Measurements from ENCODE around the gene TLE2.
A peak's percentile ranks its signal among the peaks of the same experiment; 100 is the strongest.

Gene TLE2

DNA sequence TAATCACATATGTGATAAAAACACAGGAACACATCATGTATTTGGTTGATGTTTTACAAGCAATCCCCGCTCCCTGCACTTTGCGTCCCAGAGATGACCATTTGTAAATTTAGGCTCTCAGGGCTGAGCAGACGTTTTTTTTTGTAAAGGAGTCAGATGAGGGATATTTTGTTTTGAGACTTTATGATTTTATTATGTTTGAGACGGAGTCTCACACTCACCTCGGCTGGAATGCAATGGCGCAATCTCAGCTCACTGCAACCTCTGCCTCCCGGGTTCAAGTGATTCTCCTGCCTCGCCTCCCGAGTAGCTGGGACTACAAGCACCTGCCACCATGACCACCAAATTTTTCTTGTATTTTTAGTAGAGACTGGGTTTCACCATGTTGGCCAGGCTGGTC lies 50.3 kb downstream of the TLE2 start:
- 96% methylated on average over 7 of the region's 9 CpGs for WGBS (ENCODE audit: insufficient coverage)
- CTCF ChIA-PET, result no interaction called here
- POLR2A ChIA-PET, result no interaction called here

GRCh38 chr19:2978166-2978767 lies 50.8 kb downstream of the TLE2 start:
- Histone ChIP-seq H3K36me3 (ENCODE audit: control insufficient read depth in 4 of 4, insufficient read depth in 4 of 4, low read length in 3 of 4) (no peaks in the 10 kb centered on the region), H3K4me3 (ENCODE audit: control insufficient read depth in 1 of 7, extremely low read depth in 1 of 7, insufficient read depth in 4 of 7, low read depth in 2 of 7, low read length in 6 of 7) (no peak overlapping the region), H3K4me1 (ENCODE audit: control extremely low read depth in 1 of 4, control insufficient read depth in 4 of 4, insufficient read depth in 4 of 4, low read length in 3 of 4) (peaks cover 4 to 36% (median 28%) of the 10 kb centered on the region in 4 experiments), H3K27ac (ENCODE audit: insufficient read depth in 1 of 2, low read depth in 1 of 2, low read length in 2 of 2, poor library complexity in 1 of 2, severe bottlenecking in 2 of 2) (no peak overlapping the region), H3K27me3 (replicated peaks in 2 of 5; ENCODE audit: control insufficient read depth in 4 of 5, insufficient read depth in 5 of 5, low read length in 4 of 5) (peaks cover 0 to 4% (median 0%) of the 10 kb centered on the region in 5 experiments), H3K9me3 (ENCODE audit: control extremely low read depth in 1 of 5, control insufficient read depth in 4 of 5, insufficient read depth in 2 of 5, low read depth in 1 of 5, low read length in 4 of 5) (no peaks in the 10 kb centered on the region)
- WGBS (ENCODE audit: insufficient coverage), result 92% methylated on average over 10 of the region's 11 CpGs
- ChIA-PET CTCF (no interaction called here), POLR2A (no interaction called here)
- DNase-seq, result no peak

More for the DNA sequence above, 50.3 kb downstream of the TLE2 start:
- Histone ChIP-seq H3K27me3 (replicated peaks in 2 of 5; ENCODE audit: control insufficient read depth in 4 of 5, insufficient read depth in 5 of 5, low read length in 4 of 5) (peaks cover 0 to 4% (median 0%) of the 10 kb centered on the region in 5 experiments), H3K9me3 (ENCODE audit: control extremely low read depth in 1 of 5, control insufficient read depth in 4 of 5, insufficient read depth in 2 of 5, low read depth in 1 of 5, low read length in 4 of 5) (no peaks in the 10 kb centered on the region), H3K27ac (ENCODE audit: insufficient read depth in 1 of 2, low read depth in 1 of 2, low read length in 2 of 2, poor library complexity in 1 of 2, severe bottlenecking in 2 of 2) (no peak overlapping the region), H3K4me3 (ENCODE audit: control insufficient read depth in 1 of 7, extremely low read depth in 1 of 7, insufficient read depth in 4 of 7, low read depth in 2 of 7, low read length in 6 of 7) (no peak overlapping the region), H3K4me1 (ENCODE audit: control extremely low read depth in 1 of 4, control insufficient read depth in 4 of 4, insufficient read depth in 4 of 4, low read length in 3 of 4) (peaks cover 4 to 41% (median 30%) of the 10 kb centered on the region in 4 experiments), H3K36me3 (ENCODE audit: control insufficient read depth in 4 of 4, insufficient read depth in 4 of 4, low read length in 3 of 4) (no peaks in the 10 kb centered on the region)
- DNase-seq, result no peak

DNA sequence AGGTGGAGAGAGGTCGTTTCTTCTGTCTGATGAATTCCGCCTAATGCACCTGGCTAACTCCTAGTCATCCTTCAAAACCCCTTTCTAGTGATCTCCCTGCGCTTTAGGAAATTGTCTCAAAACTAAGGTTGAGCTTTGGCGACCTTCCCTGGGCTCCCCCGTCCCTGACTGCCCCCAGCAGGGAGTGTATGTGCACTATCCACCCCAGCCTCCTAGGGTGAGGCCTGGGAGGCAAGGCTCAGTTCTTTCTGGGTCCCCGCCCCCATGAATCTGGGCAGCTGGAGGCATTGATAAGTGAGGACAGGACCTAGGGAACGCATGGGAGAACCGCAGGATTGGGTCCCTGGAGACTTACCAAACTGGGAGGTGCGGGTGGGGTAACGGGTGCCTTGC lies 51.3 kb downstream of the TLE2 start:
- CTCF ChIA-PET, result no interaction called here
- peaks cover 4 to 30% (median 25%) of the 10 kb centered on the region in 4 experiments for H3K4me1 ChIP-seq (ENCODE audit: control extremely low read depth in 1 of 4, control insufficient read depth in 4 of 4, insufficient read depth in 4 of 4, low read length in 3 of 4)
- H3K9me3 ChIP-seq (ENCODE audit: control extremely low read depth in 1 of 5, control insufficient read depth in 4 of 5, insufficient read depth in 2 of 5, low read depth in 1 of 5, low read length in 4 of 5), result no peaks in the 10 kb centered on the region
- no peak for DNase-seq
- no peak overlapping the region for H3K27ac ChIP-seq (ENCODE audit: insufficient read depth in 1 of 2, low read depth in 1 of 2, low read length in 2 of 2, poor library complexity in 1 of 2, severe bottlenecking in 2 of 2)
- H3K4me3 ChIP-seq (ENCODE audit: control insufficient read depth in 1 of 7, extremely low read depth in 1 of 7, insufficient read depth in 4 of 7, low read depth in 2 of 7, low read length in 6 of 7), result peak overlapping the region in 1 of 7 experiments; percentile 45
- H3K36me3 ChIP-seq (ENCODE audit: control insufficient read depth in 4 of 4, insufficient read depth in 4 of 4, low read length in 3 of 4), result no peaks in the 10 kb centered on the region
- POLR2A ChIA-PET, result no interaction called here
- H3K27me3 ChIP-seq (replicated peaks in 2 of 5; ENCODE audit: control insufficient read depth in 4 of 5, insufficient read depth in 5 of 5, low read length in 4 of 5), result peaks cover 0 to 4% (median 0%) of the 10 kb centered on the region in 5 experiments
- WGBS (ENCODE audit: insufficient coverage), result 67% methylated on average over 9 of the region's 10 CpGs

- no peaks in the 10 kb centered on the region for H3K9me3 ChIP-seq (ENCODE audit: control extremely low read depth in 1 of 5, control insufficient read depth in 4 of 5, insufficient read depth in 2 of 5, low read depth in 1 of 5, low read length in 4 of 5)
- H3K4me1 ChIP-seq (ENCODE audit: control extremely low read depth in 1 of 4, control insufficient read depth in 4 of 4, insufficient read depth in 4 of 4, low read length in 3 of 4), result peaks cover 4 to 27% (median 24%) of the 10 kb centered on the region in 4 experiments
- under 1% methylated on average over 41 of the region's 51 CpGs for WGBS (ENCODE audit: insufficient coverage)
- peak within 1 kb of the TSS in 6 of 7 experiments; percentile 46 to 80 (median 65) for H3K4me3 ChIP-seq (ENCODE audit: control insufficient read depth in 1 of 7, extremely low read depth in 1 of 7, insufficient read depth in 4 of 7, low read depth in 2 of 7, low read length in 6 of 7)
- no peaks in the 10 kb centered on the region for H3K36me3 ChIP-seq (ENCODE audit: control insufficient read depth in 4 of 4, insufficient read depth in 4 of 4, low read length in 3 of 4)
- POLR2A ChIA-PET, result interaction anchor here (0.6 kb wide), 1 partner anchor 185 kb away, joined by 3 read pairs; no protein-coding TSS in a partner anchor
- DNase-seq, result peak; percentile 92 to 94 (median 94)
- CTCF ChIA-PET, result interaction anchor here (1.9 kb wide), 1 partner anchor 9 kb away, joined by 6 read pairs; no protein-coding TSS in a partner anchor
- peak within 1 kb of the TSS in 1 of 2 experiments; percentile 34 for H3K27ac ChIP-seq (ENCODE audit: insufficient read depth in 1 of 2, low read depth in 1 of 2, low read length in 2 of 2, poor library complexity in 1 of 2, severe bottlenecking in 2 of 2)
- peaks cover 0 to 4% (median 0%) of the 10 kb centered on the region in 5 experiments for H3K27me3 ChIP-seq (replicated peaks in 2 of 5; ENCODE audit: control insufficient read depth in 4 of 5, insufficient read depth in 5 of 5, low read length in 4 of 5)
Measured at GRCh38 chr19:2977001-2977745, 51.9 kb downstream of the TLE2 start, which contains the start of gene TLE6. TSS of gene TLE6 (plus strand) at chr19:2977564. CDS start at chr19:2978234, 670 bp downstream.

- WGBS (ENCODE audit: insufficient coverage), result 10% methylated on average over 7 of the region's 15 CpGs
- H3K27ac ChIP-seq (ENCODE audit: insufficient read depth in 1 of 2, low read depth in 1 of 2, low read length in 2 of 2, poor library complexity in 1 of 2, severe bottlenecking in 2 of 2), result peak overlapping the region in 1 of 2 experiments; percentile 34
- no peaks in the 10 kb centered on the region for H3K36me3 ChIP-seq (ENCODE audit: control insufficient read depth in 4 of 4, insufficient read depth in 4 of 4, low read length in 3 of 4)
- peaks cover 0 to 4% (median 0%) of the 10 kb centered on the region in 5 experiments for H3K27me3 ChIP-seq (replicated peaks in 2 of 5; ENCODE audit: control insufficient read depth in 4 of 5, insufficient read depth in 5 of 5, low read length in 4 of 5)
- peaks cover 4 to 32% (median 29%) of the 10 kb centered on the region in 4 experiments for H3K4me1 ChIP-seq (ENCODE audit: control extremely low read depth in 1 of 4, control insufficient read depth in 4 of 4, insufficient read depth in 4 of 4, low read length in 3 of 4)
- H3K9me3 ChIP-seq (ENCODE audit: control extremely low read depth in 1 of 5, control insufficient read depth in 4 of 5, insufficient read depth in 2 of 5, low read depth in 1 of 5, low read length in 4 of 5), result no peaks in the 10 kb centered on the region
- ChIA-PET CTCF (interaction anchor here (1.9 kb wide), 1 partner anchor 10 kb away, joined by 6 read pairs; no protein-coding TSS in a partner anchor), POLR2A (interaction anchor here (0.6 kb wide), 1 partner anchor 186 kb away, joined by 3 read pairs; no protein-coding TSS in a partner anchor)
- H3K4me3 ChIP-seq (ENCODE audit: control insufficient read depth in 1 of 7, extremely low read depth in 1 of 7, insufficient read depth in 4 of 7, low read depth in 2 of 7, low read length in 6 of 7), result peak overlapping the region in 6 of 7 experiments; percentile 46 to 80 (median 65)
- DNase-seq, result no peak
Measured at GRCh38 chr19:2976609-2977000, 52.5 kb downstream of the TLE2 start.

DNA sequence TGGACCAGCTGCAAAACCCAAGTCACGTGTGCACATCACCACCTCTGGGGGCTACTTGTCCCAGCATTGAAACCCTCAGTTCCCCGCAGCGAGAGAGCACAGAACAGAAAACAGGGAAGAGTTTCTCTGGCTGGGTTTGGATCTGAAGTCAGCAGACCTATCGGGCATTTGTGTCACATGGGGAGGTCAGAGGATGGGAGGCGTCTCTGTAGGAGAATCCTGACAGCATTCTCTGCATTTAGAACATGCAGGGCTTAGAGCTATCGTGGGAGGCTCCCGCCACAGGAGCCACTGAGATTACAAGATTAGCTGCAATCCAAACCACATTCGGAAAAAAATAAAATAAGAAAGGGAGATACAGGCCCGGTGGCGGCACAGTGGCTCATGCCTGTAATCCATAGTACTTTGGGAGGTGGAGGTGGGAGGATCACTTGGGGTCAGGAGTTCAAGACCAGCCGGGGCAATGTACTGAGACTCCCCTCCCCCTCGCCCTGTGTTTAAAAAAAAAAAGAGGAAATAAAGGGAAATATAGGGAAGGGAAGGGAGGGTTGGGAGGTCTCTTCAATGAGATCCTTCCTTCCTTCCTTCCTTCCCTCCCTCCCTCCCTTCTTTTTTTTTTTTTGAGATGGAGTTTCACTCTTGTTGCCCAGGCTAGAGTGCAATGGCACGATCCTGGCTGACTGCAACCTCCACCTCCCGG lies 54.6 kb downstream of the TLE2 start:
- Histone ChIP-seq H3K4me1 (ENCODE audit: control extremely low read depth in 1 of 4, control insufficient read depth in 4 of 4, insufficient read depth in 4 of 4, low read length in 3 of 4) (peaks cover 4 to 33% (median 30%) of the 10 kb centered on the region in 4 experiments), H3K27ac (ENCODE audit: insufficient read depth in 1 of 2, low read depth in 1 of 2, low read length in 2 of 2, poor library complexity in 1 of 2, severe bottlenecking in 2 of 2) (no peak overlapping the region), H3K9me3 (ENCODE audit: control extremely low read depth in 1 of 5, control insufficient read depth in 4 of 5, insufficient read depth in 2 of 5, low read depth in 1 of 5, low read length in 4 of 5) (no peaks in the 10 kb centered on the region), H3K36me3 (ENCODE audit: control insufficient read depth in 4 of 4, insufficient read depth in 4 of 4, low read length in 3 of 4) (no peaks in the 10 kb centered on the region), H3K4me3 (ENCODE audit: control insufficient read depth in 1 of 7, extremely low read depth in 1 of 7, insufficient read depth in 4 of 7, low read depth in 2 of 7, low read length in 6 of 7) (peak overlapping the region in 1 of 7 experiments; percentile 1), H3K27me3 (replicated peaks in 2 of 5; ENCODE audit: control insufficient read depth in 4 of 5, insufficient read depth in 5 of 5, low read length in 4 of 5) (peaks cover 0 to 4% (median 0%) of the 10 kb centered on the region in 5 experiments)
- ChIA-PET CTCF (no interaction called here), POLR2A (no interaction called here)
- DNase-seq, result peak; percentile 50 to 63 (median 59)
- WGBS (ENCODE audit: insufficient coverage), result 5% methylated on average over 8 of the region's 14 CpGs

Data from common myeloid progenitor, CD34-positive (primary cell).